Activated CD8-positive, alpha-beta memory T cell treated with anti-CD3 and anti-CD28 coated beads, Interleukin-2, amount 50 U/mL, for 4 hours (primary cell): ENCODE data around the gene CCDC137.

Experiments used
- DNase-seq: peaks from one replicate; pipeline ENCODE4 v3.0.0-alpha.2; 2020

CCDC137 gene

DNA sequence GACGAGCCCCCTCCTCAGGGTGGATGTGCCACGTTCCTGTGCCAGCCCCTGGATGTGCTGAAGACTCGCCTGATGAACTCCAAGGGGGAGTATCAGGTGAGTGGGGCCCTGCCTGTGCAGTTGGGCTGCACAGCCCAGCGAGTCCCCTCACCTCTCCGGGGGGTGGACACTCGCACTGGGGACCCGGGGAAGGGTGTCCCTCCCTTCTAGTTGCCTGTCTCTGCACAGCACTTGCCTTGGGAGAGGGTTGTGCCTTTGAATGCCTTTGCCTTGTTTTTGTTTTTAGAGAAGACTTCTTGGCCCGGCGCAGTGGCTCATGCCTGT, 51.2 kb downstream of the CCDC137 start:
- DNase-seq: no peak

- DNase-seq: no peak
Observed at GRCh38 chr17:81719410-81720266, 53.1 kb downstream of the CCDC137 start.

DNA sequence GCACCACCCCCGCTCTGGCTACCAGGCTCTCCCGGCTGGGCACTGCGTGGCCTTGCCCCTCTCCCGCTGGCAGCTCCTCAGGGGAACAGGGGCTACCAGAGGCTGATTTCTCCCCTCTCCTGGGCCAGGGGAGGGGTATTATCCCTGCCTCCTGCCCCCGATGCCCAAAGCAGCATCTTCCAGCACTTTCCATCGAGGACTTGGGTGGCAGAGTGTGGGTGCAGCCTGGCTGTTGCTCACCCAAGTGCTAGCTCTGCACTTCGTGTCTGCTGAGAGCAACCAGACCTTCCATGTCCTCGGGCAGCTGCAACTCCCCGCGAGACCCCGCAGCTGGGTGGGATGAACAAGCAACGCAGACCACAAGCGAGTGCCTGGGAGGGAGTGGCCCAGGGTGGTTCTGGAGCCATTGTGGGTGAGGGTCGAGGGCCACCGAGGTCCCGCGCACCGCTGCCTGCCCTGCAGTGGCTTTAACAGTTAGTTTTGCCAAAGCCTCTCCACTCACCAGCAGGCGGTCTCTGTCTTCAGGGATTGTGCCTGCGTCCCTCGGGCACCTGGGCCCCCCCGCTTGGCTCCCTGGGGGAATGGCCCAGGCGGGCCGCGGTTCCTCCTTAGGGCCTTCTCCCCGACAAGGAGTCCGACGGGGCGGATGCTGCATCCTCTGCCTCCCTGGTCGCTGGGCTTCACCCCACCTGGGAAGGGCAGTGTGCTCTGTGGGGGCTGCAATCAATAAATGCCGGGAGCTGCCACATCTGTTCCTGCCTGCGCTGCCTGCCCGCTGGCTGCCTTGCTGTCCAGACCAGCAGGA, 53.9 kb downstream of the CCDC137 start:
- no peak for DNase-seq

DNA sequence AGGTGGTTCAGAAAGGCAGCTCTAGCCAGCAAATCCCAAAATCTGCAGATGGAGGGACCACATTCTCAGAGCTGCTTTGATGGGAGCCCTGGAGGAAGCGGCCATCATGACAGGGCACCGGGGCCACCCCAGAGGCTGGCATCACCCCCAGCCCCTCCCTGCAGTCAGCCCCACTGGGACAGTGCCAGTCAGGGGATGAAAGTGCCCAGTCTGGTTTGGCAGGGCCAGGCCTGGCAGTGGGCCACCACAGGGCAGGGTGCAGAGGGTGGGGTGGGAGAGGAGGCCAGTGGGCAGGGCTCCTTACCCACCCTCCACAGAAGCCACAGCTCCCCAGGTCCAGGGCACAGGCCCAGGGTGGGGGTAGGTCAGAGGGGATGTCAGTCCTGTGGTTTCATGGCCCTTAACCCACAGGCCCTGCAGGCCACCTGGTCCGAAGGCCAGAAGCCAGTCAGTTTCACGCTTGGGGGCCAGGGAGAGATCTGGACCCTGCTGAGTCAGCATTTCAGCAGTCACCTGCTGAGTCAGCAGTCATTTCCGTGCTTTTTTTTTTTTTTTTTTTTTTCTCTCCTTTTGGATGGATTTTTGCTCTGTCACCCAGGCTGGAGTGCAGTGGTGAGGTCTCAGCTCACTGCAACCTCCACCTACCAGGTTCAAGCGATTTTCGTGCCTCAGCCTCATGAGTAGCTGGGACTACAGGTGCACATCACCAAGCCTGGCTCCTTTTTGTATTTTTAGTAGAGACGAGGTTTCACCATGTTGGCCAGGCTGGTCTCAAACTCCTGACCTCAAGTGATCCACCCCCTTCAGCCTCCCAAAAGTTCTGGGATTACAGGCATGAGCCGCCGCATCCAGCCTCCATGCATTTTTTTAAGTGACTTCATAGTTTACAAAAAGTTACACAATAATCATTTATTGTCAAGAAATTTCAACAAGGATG, 55.9 kb downstream of the CCDC137 start:
- DNase-seq: no peak
